AG04450 (cell line): ENCODE data around the gene PTPRD. TPM values are rescaled to one million over a fixed set of nuclear protein-coding genes. Genes with fewer than 3 reads are reported as not detected.

Experiments used
- CTCF ChIA-PET: fragments of 300-600, 350-600 bp; formaldehyde crosslinking; extraction: SDS; loops from one replicate; lab custom pipeline; 2022; ENCODE audit warnings: antibody characterized with exemption, inconsistent platforms; lab: Charles Lee
- POLR2A ChIA-PET: fragments of 350-600 bp; formaldehyde crosslinking; extraction: SDS; loops from one replicate; lab custom pipeline; 2021; ENCODE audit warnings: antibody characterized with exemption, inconsistent platforms; lab: Yijun Ruan, JAX
- DNase-seq: peaks from one replicate; pipeline ENCODE4 v3.0.0-alpha.2; 2011; ENCODE audit warnings: low read depth, low spot score
- H3K27ac ChIP-seq: one replicate; pipeline ENCODE4 v1.5.1; 2012; ENCODE audit warnings: low read depth, low read length, control low read depth
- H3K27me3 ChIP-seq: one replicate; pipeline ENCODE4 v1.6.0; 2012; ENCODE audit warnings: low read length; ENCODE audit not compliant: control insufficient read depth, insufficient read depth
- H3K4me3 ChIP-seq: 2 replicates; pipeline ENCODE4 v1.5.1; 2011; ENCODE audit warnings: mild to moderate bottlenecking, low read depth, low read length, control low read depth
- H3K9me3 ChIP-seq: 2 replicates; pipeline ENCODE4 v1.5.1; 2012; ENCODE audit warnings: low read length; ENCODE audit not compliant: control insufficient read depth, insufficient read depth
- polyA plus RNA-seq: library from polyadenylated mRNA; depleted of rRNA; stranded (reverse); fragments of >200 nt; gene quantifications from 2 replicates; pipeline ENCODE4 v1.2.3, GENCODE V29; 2011
- TF ChIP-seq, protein P1 (sequence below): IDR thresholded peaks from 2 replicates; pipeline ENCODE4 v1.5.1; 2011; ENCODE audit warnings: low read depth, low read length, control low read depth, inconsistent platforms

Gene PTPRD
- polyA plus RNA-seq, 1 experiment, result 0.19 TPM

DNA sequence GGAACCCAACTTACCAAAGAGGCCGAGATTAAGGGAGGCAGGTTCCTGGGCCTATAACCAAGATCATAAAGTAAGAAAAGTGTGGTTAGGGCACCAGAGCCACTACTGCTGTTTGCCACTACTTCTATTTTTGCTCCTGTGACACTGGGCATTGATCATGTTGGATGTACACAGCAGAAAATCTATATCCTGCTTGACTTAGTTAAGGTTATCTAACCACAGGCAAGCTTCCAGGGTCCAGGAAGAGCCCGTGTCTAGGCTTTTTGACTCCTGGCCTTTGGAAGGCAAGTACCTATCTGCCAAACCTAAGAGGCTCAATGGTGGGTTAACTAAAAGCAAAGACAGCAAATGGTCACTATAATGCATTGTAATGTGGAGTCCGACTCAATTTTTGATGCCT lies 2315.8 kb downstream of the PTPRD start:
- Histone ChIP-seq H3K27me3 (no peaks in the 10 kb centered on the region), H3K4me3 (no peak overlapping the region)
- CTCF ChIA-PET, result no interaction called here

DNA sequence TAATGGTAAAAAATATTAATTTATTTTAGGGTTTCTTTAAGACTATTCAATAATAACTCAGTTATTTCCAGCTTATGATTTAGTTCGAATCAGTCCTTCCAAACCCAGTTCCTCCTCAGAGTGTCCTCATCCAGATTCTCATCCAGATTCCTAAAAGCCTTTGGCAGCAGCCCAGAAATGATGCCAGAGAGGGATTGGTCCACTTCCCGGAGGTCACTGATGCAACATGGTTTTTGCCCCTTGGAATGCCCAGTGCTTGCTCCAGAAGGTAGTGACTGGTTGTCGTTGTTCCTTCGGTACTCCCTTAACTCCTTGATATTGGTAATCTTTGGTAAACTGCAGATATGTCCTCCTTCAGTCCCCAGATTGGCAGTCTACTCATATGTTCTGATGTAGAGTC lies 2320.1 kb downstream of the PTPRD start:
- no peak overlapping the region for H3K27ac ChIP-seq
- no peak for DNase-seq
- H3K27me3 ChIP-seq, result no peaks in the 10 kb centered on the region
- ChIA-PET POLR2A (no interaction called here), CTCF (no interaction called here)
- no peaks in the 10 kb centered on the region; the same call in 1 of the 2 replicates for H3K9me3 ChIP-seq
- TF ChIP-seq, protein P1, sequence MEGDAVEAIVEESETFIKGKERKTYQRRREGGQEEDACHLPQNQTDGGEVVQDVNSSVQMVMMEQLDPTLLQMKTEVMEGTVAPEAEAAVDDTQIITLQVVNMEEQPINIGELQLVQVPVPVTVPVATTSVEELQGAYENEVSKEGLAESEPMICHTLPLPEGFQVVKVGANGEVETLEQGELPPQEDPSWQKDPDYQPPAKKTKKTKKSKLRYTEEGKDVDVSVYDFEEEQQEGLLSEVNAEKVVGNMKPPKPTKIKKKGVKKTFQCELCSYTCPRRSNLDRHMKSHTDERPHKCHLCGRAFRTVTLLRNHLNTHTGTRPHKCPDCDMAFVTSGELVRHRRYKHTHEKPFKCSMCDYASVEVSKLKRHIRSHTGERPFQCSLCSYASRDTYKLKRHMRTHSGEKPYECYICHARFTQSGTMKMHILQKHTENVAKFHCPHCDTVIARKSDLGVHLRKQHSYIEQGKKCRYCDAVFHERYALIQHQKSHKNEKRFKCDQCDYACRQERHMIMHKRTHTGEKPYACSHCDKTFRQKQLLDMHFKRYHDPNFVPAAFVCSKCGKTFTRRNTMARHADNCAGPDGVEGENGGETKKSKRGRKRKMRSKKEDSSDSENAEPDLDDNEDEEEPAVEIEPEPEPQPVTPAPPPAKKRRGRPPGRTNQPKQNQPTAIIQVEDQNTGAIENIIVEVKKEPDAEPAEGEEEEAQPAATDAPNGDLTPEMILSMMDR, result no peak
- H3K4me3 ChIP-seq, result no peak overlapping the region

More for the DNA sequence above, 2315.8 kb downstream of the PTPRD start:
- POLR2A ChIA-PET, result no interaction called here
- H3K9me3 ChIP-seq, result no peaks in the 10 kb centered on the region
- TF ChIP-seq, protein P1, result no peak
- DNase-seq, result no peak
- no peak overlapping the region for H3K27ac ChIP-seq

DNA sequence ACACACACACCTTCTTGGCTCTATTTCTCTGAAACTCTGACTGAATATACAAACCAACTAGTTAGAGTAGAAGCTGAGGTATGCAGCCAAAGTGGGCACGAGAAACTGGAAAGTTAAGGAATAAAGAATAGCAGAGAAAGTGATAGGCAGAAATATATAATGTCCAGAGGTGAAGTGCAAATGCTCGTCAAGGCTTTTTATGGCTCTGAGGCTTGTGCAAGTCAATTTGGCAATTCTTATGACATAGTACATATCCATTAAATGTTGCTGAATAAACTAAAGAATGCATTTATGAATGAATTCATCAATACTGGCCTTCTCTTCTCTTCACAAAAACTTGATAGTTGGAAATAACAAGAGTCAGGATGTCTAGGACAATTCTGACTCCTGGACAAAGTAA lies 2323.1 kb downstream of the PTPRD start:
- DNase-seq, result no peak
- ChIA-PET POLR2A (no interaction called here), CTCF (no interaction called here)
- no peaks in the 10 kb centered on the region; the same call in 1 of the 2 replicates for H3K9me3 ChIP-seq
- TF ChIP-seq, protein P1, result no peak
- H3K27me3 ChIP-seq, result no peaks in the 10 kb centered on the region
- H3K27ac ChIP-seq, result no peak overlapping the region
- H3K4me3 ChIP-seq, result no peak overlapping the region

DNA sequence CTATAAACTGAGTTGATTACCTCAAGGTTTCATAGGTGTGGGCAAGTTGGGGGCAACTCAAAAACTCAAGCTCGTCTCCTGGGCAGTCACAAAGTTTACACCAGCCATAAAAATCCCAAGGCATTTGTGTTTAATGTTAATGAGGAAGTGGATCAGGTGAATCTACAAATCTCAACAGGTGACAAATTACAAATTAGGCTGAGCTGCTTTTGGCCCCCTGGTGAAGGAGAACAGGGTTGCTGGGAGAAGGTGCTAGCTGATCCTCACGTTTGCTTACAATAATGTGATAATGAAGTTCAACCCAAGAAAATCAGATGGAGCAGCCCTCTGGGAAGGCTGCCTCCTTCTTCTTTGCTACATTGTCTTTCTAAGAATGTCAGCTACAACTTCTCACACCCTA lies 2324.8 kb downstream of the PTPRD start:
- no peak for DNase-seq
- Histone ChIP-seq H3K27me3 (no peaks in the 10 kb centered on the region), H3K9me3 (no peaks in the 10 kb centered on the region; the same call in 1 of the 2 replicates), H3K4me3 (no peak overlapping the region), H3K27ac (no peak overlapping the region)
- CTCF ChIA-PET, result no interaction called here
- POLR2A ChIA-PET, result no interaction called here
- TF ChIP-seq, protein P1, result no peak

DNA sequence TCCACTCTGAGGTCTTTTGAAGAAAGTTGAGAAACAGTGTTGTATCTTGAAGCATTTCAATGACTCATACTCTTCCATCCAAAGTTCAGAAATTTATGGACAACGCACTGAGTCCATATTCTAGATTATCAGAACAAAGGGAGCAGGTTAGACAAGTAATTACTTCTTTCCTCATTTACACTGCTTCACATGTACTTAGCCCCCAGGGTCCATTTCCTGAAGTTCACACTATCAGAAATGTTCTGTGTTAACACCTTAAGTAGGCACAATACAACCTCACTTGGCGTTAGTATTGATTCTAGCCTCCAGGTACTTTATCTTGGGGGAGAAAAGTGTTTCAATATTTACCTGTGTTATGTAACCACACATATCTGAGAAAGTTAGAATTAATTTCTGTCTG lies 2325.3 kb downstream of the PTPRD start:
- POLR2A ChIA-PET, result no interaction called here
- TF ChIP-seq, protein P1, result no peak
- Histone ChIP-seq H3K27ac (no peak overlapping the region), H3K4me3 (no peak overlapping the region), H3K27me3 (no peaks in the 10 kb centered on the region), H3K9me3 (no peaks in the 10 kb centered on the region; the same call in 1 of the 2 replicates)
- no peak for DNase-seq
- CTCF ChIA-PET, result no interaction called here
